Measurements from ENCODE around the gene TMEM59L.

TMEM59L gene

GRCh38 chr19:18659281-18660050, 46.8 kb downstream of the TMEM59L start:
- DNase-seq (ENCODE audit: low read depth): no peak

- DNase-seq (ENCODE audit: low read depth): no peak
These were observed 47.6 kb downstream of the TMEM59L start for GRCh38 chr19:18660051-18660910.

- DNase-seq (ENCODE audit: low read depth): no peak
These were observed 48.4 kb downstream of the TMEM59L start for GRCh38 chr19:18660939-18661670.

- DNase-seq (ENCODE audit: low read depth): no peak
These were observed 50.5 kb downstream of the TMEM59L start for GRCh38 chr19:18662972-18663732.

GRCh38 chr19:18663940-18664530, 51.4 kb downstream of the TMEM59L start:
- no peak for DNase-seq (ENCODE audit: low read depth)

- no peak for DNase-seq (ENCODE audit: low read depth)
These were observed 53.1 kb downstream of the TMEM59L start for GRCh38 chr19:18665771-18666202.

GRCh38 chr19:18666317-18666716, 53.6 kb downstream of the TMEM59L start:
- no peak for DNase-seq (ENCODE audit: low read depth)

GRCh38 chr19:18666784-18667183, 54.1 kb downstream of the TMEM59L start:
- no peak for DNase-seq (ENCODE audit: low read depth)

- no peak for DNase-seq (ENCODE audit: low read depth)
These were observed 55.0 kb downstream of the TMEM59L start for GRCh38 chr19:18667531-18668251.

- no peak for DNase-seq (ENCODE audit: low read depth)
These were observed 55.6 kb downstream of the TMEM59L start for GRCh38 chr19:18668252-18668631.

- no peak for DNase-seq (ENCODE audit: low read depth)
These were observed 56.3 kb downstream of the TMEM59L start for GRCh38 chr19:18668744-18669523.

GRCh38 chr19:18669524-18669817, 56.8 kb downstream of the TMEM59L start:
- no peak for DNase-seq (ENCODE audit: low read depth)

- no peak for DNase-seq (ENCODE audit: low read depth)
These were observed 57.2 kb downstream of the TMEM59L start for GRCh38 chr19:18669883-18670282.

- DNase-seq (ENCODE audit: low read depth): no peak
These were observed 57.6 kb downstream of the TMEM59L start for GRCh38 chr19:18670312-18670711.
